Left ventricle myocardium inferior (tissue), 1 donor: ENCODE measurements around the gene SORCS2. TPM values are rescaled to one million over a fixed set of nuclear protein-coding genes. Genes with fewer than 3 reads are reported as not detected.

Experiments
- DNase-seq: peaks from one replicate; pipeline ENCODE4 v3.0.0-alpha.2; 2020
- H3K27ac ChIP-seq: fragments of 200-600 bp; replicated peaks from 2 replicates; pipeline ENCODE4 v1.8.0; 2021
- H3K27me3 ChIP-seq: fragments of 200-600 bp; 2 replicates; pipeline ENCODE4 v1.8.0; 2021; ENCODE audit warnings: low read depth
- H3K36me3 ChIP-seq: fragments of 200-600 bp; 2 replicates; pipeline ENCODE4 v1.8.0; 2021
- H3K4me1 ChIP-seq: fragments of 200-600 bp; 2 replicates; pipeline ENCODE4 v1.8.0; 2021
- H3K4me3 ChIP-seq: fragments of 200-600 bp; 2 replicates; pipeline ENCODE4 v1.8.0; 2021; ENCODE audit warnings: mild to moderate bottlenecking, moderate library complexity
- H3K9me3 ChIP-seq: fragments of 200-600 bp; replicated peaks from 2 replicates; pipeline ENCODE4 v1.8.0; 2021
- intact Hi-C: fragments of 100-400 bp; cut with micrococcal nuclease; formaldehyde crosslinking; loops from one replicate; pipeline ENCODE4 v1.11.0; 2022
- total RNA-seq: library from RNA; stranded (reverse); fragmentation: NEBNext Ultra II Directional; extraction: Animal tissue kit (Norgen Biotek cat#: 25700); gene quantifications from one replicate; pipeline ENCODE4 v1.2.1, GENCODE V29; 2021
- TF ChIP-seq, protein P1 (sequence below): fragments of 200-600 bp; IDR thresholded peaks from 2 replicates; pipeline ENCODE4 v1.8.0; 2021; ENCODE audit warnings: antibody characterized with exemption, mild to moderate bottlenecking, borderline replicate concordance
- donor health status: DM: no; HTN: yes; CAD: no; lungs with severe emphysema.

The SORCS2 gene
- total RNA-seq, 1 donor from 2014 or later: 1.2 TPM

DNA sequence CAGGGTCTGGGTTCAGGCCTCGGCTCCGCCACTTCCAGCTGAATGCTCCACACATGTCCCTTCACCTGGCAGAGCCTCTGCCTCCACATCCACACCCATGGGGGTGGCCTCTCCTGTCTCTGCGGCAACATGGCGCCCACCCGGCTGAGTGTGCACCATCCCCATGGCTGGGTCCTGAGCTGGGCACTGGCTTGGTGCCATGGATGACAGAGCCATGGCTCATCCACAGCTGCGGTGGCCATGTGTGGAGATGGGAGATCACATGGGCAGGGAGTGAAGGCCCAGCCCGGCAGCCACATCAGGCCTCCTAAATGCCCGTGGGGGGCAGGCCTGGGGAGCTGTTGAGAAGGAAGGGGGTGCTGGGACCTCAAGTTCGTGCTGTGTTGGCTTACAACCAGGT lies 533.6 kb downstream of the SORCS2 start:
- H3K36me3 ChIP-seq: no peaks in the 10 kb centered on the region
- no peak overlapping the region for H3K27ac ChIP-seq
- TF ChIP-seq, protein P1, sequence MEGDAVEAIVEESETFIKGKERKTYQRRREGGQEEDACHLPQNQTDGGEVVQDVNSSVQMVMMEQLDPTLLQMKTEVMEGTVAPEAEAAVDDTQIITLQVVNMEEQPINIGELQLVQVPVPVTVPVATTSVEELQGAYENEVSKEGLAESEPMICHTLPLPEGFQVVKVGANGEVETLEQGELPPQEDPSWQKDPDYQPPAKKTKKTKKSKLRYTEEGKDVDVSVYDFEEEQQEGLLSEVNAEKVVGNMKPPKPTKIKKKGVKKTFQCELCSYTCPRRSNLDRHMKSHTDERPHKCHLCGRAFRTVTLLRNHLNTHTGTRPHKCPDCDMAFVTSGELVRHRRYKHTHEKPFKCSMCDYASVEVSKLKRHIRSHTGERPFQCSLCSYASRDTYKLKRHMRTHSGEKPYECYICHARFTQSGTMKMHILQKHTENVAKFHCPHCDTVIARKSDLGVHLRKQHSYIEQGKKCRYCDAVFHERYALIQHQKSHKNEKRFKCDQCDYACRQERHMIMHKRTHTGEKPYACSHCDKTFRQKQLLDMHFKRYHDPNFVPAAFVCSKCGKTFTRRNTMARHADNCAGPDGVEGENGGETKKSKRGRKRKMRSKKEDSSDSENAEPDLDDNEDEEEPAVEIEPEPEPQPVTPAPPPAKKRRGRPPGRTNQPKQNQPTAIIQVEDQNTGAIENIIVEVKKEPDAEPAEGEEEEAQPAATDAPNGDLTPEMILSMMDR: no peak
- intact Hi-C loops: no loop called here
- H3K27me3 ChIP-seq: peaks cover 3% of the 10 kb centered on the region
- peaks cover 3% of the 10 kb centered on the region for H3K4me1 ChIP-seq
- H3K4me3 ChIP-seq: no peak overlapping the region
- no peaks in the 10 kb centered on the region for H3K9me3 ChIP-seq
- no peak for DNase-seq

DNA sequence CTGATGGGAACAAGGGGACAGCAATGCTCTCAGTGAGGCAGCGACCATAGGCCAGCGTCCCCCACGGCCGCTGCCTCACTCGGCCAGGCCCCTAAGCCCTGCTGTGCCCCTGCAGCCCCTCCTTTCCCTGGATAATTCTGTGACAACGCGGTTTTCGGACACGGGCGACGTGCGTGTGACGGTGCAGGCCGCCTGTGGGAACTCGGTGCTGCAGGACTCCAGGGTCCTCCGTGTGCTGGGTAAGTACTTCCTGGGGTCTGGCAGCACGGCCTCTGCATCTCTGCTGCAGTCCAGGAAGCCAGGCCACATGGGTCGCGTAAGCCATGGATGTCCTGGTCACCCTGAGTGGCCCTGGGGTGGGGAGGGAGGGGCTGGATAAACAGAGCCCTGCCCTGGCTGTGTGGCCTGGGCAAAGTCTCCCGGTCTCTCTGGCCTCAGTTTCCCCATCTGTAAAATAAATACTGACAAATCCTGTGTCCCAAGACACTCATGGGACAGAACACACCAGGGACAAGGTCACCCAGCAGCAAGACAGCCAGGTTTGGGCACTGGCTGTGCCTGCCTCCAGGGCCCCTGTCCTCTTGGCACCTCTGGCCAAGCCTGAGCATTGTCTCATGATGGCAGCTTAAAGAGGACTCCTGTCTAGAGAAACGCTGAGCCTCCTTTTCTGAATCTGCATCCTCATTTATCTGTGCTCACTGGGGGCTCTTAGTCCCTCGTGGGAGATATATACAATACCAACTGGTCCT lies 534.5 kb downstream of the SORCS2 start:
- TF ChIP-seq, protein P1: no peak

DNA sequence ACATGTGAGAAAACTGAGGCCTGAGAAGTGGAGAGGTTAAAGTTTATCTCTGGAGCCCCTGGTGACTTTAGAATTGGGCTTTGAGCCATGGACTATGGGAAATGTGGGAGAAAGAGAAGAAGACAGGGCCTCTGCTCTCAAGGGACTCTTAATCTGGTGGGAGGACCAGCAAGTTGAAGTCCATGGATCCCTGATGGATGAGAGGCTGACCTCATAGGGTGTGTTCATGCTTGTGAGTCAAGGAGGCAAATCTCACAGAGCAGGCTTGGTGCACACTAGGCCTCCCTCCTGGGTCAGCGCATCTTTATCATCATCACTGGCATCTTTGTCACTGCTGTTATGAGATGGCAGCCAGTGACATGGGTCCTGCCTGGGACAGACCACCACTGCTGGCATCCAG lies 535.4 kb downstream of the SORCS2 start:
- Histone ChIP-seq H3K4me3 (no peak overlapping the region), H3K9me3 (no peaks in the 10 kb centered on the region), H3K4me1 (no peaks in the 10 kb centered on the region), H3K27me3 (no peaks in the 10 kb centered on the region), H3K36me3 (no peaks in the 10 kb centered on the region), H3K27ac (no peak overlapping the region)
- no peak for DNase-seq
- intact Hi-C loops: no loop called here
- TF ChIP-seq, protein P1: no peak

More for the DNA sequence above, 534.5 kb downstream of the SORCS2 start:
- Histone ChIP-seq H3K4me3 (no peak overlapping the region), H3K4me1 (peaks cover 3% of the 10 kb centered on the region), H3K27ac (no peak overlapping the region), H3K9me3 (no peaks in the 10 kb centered on the region), H3K27me3 (no peaks in the 10 kb centered on the region), H3K36me3 (no peaks in the 10 kb centered on the region)
- DNase-seq: no peak
- intact Hi-C loops: no loop called here

DNA sequence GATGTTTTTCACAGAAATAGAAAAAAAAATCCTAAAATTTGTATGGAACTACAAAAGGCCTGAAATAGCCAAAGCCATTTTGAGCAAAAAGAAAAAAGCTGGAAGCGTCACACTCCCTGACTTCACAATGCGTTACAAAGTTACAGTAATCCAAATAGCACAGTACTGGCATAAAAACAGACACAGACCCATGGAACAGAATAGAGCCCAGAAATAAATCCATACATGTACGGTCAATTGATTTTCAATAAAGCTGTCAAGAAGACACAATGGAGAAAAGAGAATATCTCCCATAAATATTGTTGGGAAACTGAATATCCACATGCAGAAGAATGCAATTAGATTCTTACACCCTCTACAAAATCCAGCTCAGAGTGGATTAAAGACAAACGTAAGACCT lies 539.1 kb downstream of the SORCS2 start:
- no peak for DNase-seq
- H3K9me3 ChIP-seq: no peaks in the 10 kb centered on the region
- no peak overlapping the region for H3K4me3 ChIP-seq
- H3K27ac ChIP-seq: no peak overlapping the region
- intact Hi-C loops: no loop called here
- H3K36me3 ChIP-seq: no peaks in the 10 kb centered on the region
- TF ChIP-seq, protein P1: no peak
- H3K4me1 ChIP-seq: no peaks in the 10 kb centered on the region
- H3K27me3 ChIP-seq: peaks cover 8% of the 10 kb centered on the region

DNA sequence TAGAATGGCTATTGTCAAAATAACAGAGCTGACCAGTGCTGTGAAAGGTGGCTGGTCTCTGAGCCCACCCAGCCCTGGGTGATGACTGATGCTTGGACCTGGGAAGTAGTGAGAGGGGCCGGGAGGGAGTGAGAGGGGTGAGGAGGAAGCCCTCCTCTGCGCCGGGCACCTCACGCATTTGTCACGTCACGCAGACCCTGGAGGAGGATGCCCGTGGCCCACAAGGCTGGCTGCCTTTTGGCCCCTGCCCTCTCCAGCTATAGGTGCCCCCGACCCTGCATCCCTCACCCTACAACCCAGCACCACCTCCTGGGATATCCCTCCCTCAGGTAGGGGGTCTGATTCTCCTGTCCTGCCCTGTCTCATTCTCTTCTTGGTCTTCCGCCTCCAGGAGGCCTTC lies 539.9 kb downstream of the SORCS2 start:
- H3K4me3 ChIP-seq: no peak overlapping the region
- H3K9me3 ChIP-seq: no peaks in the 10 kb centered on the region
- H3K4me1 ChIP-seq: no peaks in the 10 kb centered on the region
- intact Hi-C loops: no loop called here
- no peak overlapping the region for H3K27ac ChIP-seq
- H3K36me3 ChIP-seq: no peaks in the 10 kb centered on the region
- peak; percentile 6 for DNase-seq
- TF ChIP-seq, protein P1: no peak
- peaks cover 8% of the 10 kb centered on the region for H3K27me3 ChIP-seq
